K562 (cell line): ENCODE data around the gene KIF9. TPM values are rescaled to one million over a fixed set of nuclear protein-coding genes. Genes with fewer than 3 reads are reported as not detected.

Experiments used
- ATAC-seq: fragments of 200-7000 bp; cut with Tn5 transposase; 3 replicates; pipeline ENCODE4 v1.9.1; 2020; ENCODE audit warnings: moderate library complexity
- BruUV-seq: library from RNA; stranded (reverse); fragments of 400-500 nt; replicated peaks from 2 replicates; lab custom pipeline; 2021; lab: Mats Ljungman, UMichigan
- CTCF ChIA-PET: fragments of 300-600 bp; formaldehyde crosslinking; extraction: SDS; loops from one replicate; lab custom pipeline; 2021; ENCODE audit warnings: low intra/inter-chr PET ratio; lab: Yijun Ruan, JAX
- POLR2A ChIA-PET: fragments of 300-600, 350-650 bp; sonication (Branson Sonifier 250); formaldehyde crosslinking; extraction: SDS; loops from one replicate; lab custom pipeline; 2021; ENCODE audit warnings: antibody characterized with exemption, inconsistent platforms; lab: Yijun Ruan, JAX
- DNase-seq, 4 experiments: peaks; one replicate each; pipeline versions ENCODE4 v3.0.0 to v3.0.0-alpha.2; 2011 to 2018; ENCODE audit warnings: low spot score in 3 of 4, mixed read lengths in 3 of 4; ENCODE audit errors: extremely low read depth in 1 of 4
- FAIRE-seq: peaks from 2 replicates; lab custom pipeline; 2011; peaks lifted over from hg19 to GRCh38; lab: Jason Lieb, UNC
- H2AFZ ChIP-seq: 2 replicates; pipeline ENCODE4 v1.6.0; 2011; ENCODE audit warnings: low read depth, low read length, control low read depth, inconsistent platforms
- H3K27ac ChIP-seq: fragments of 200-600 bp; 3 replicates; pipeline ENCODE4 v1.8.0; 2011; ENCODE audit warnings: low read depth, mild to moderate bottlenecking, control low read depth, inconsistent platforms, low read length, moderate library complexity, mixed read lengths; ENCODE audit errors: extremely low read depth
- H3K27me3 ChIP-seq, 2 experiments: fragments of 300-600 bp in 1 of 2; 2 replicates in 1 of 2; 3 replicates in 1 of 2; pipeline versions ENCODE4 v1.6.0 to v1.8.0; 2011; ENCODE audit warnings: inconsistent platforms in 2 of 2, low read length in 2 of 2, mild to moderate bottlenecking in 1 of 2, mixed read lengths in 1 of 2, moderate library complexity in 1 of 2; ENCODE audit not compliant: control insufficient read depth in 2 of 2, insufficient read depth in 2 of 2
- H3K36me3 ChIP-seq: fragments of 300-600 bp; 3 replicates; pipeline ENCODE4 v1.8.0; 2011; ENCODE audit warnings: mild to moderate bottlenecking, low read length, inconsistent platforms; ENCODE audit not compliant: control insufficient read depth, insufficient read depth
- H3K4me1 ChIP-seq, 2 experiments: fragments of 200-600 bp in 1 of 2; replicated peaks in 1 of 2; 2 replicates in 1 of 2; 3 replicates in 1 of 2; pipeline versions ENCODE4 v1.5.1 to v1.8.0; 2011; ENCODE audit warnings: inconsistent platforms in 2 of 2, low read length in 2 of 2, mild to moderate bottlenecking in 1 of 2, mixed read lengths in 1 of 2, moderate library complexity in 1 of 2; ENCODE audit not compliant: control insufficient read depth in 2 of 2, insufficient read depth in 2 of 2
- H3K4me2 ChIP-seq: 2 replicates; pipeline ENCODE4 v1.6.1; 2011; ENCODE audit warnings: low read length, control low read depth, inconsistent platforms, mixed read lengths; ENCODE audit not compliant: insufficient read depth
- H3K4me3 ChIP-seq: fragments of 200-600 bp; sonication (generic), shearing (Covaris generic); 2 replicates; pipeline ENCODE4 v1.5.1; 2016; ENCODE audit warnings: control low read depth, inconsistent platforms
- H3K79me2 ChIP-seq: fragments of 200-600 bp; 3 replicates; pipeline ENCODE4 v1.8.0; 2011; ENCODE audit warnings: low read length, inconsistent platforms; ENCODE audit not compliant: control insufficient read depth, insufficient read depth
- H3K9ac ChIP-seq, 2 experiments: 2 replicates each; pipeline versions ENCODE4 v1.6.0 to v1.6.1; 2011; ENCODE audit warnings: low read depth in 2 of 2, low read length in 2 of 2, control low read depth in 1 of 2, inconsistent platforms in 1 of 2, mild to moderate bottlenecking in 1 of 2, mixed read lengths in 1 of 2; ENCODE audit not compliant: insufficient read depth in 1 of 2
- H3K9me1 ChIP-seq: one replicate; pipeline ENCODE4 v1.6.0; 2011; ENCODE audit warnings: inconsistent platforms, mild to moderate bottlenecking, low read length, moderate library complexity; ENCODE audit not compliant: control insufficient read depth, insufficient read depth
- H3K9me3 ChIP-seq: replicated peaks from 2 replicates; pipeline ENCODE4 v1.5.1; 2011; ENCODE audit warnings: low read depth, low read length, inconsistent platforms; ENCODE audit not compliant: control insufficient read depth, insufficient read depth
- H4K20me1 ChIP-seq: replicated peaks from 2 replicates; pipeline ENCODE4 v1.6.1; 2011; ENCODE audit warnings: low read length, inconsistent platforms, mixed read lengths; ENCODE audit not compliant: control insufficient read depth, insufficient read depth
- CBX3 ChIP-seq, 2 experiments: IDR thresholded peaks; 1 replicate in 1 of 2; 2 replicates in 1 of 2; pipeline ENCODE4 v1.6.1; 2012; ENCODE audit warnings: inconsistent platforms in 2 of 2, low read length in 2 of 2, borderline replicate concordance in 1 of 2, control low read depth in 1 of 2
- CBX8 ChIP-seq: fragments of 200-600 bp; sonication (generic); IDR thresholded peaks from 2 replicates; pipeline ENCODE4 v1.6.1; 2012; ENCODE audit warnings: borderline replicate concordance, mixed run types, low read depth, mild to moderate bottlenecking, moderate library complexity, mixed read lengths, low read length, control low read depth, inconsistent platforms; ENCODE audit not compliant: poor library complexity, severe bottlenecking; ENCODE audit errors: extremely low read depth
- EHMT2 ChIP-seq: fragments of 450-650 bp; IDR thresholded peaks from 2 replicates; pipeline ENCODE4 v1.6.1; 2018; ENCODE audit warnings: antibody characterized with exemption
- ETS2 ChIP-seq: IDR thresholded peaks from 2 replicates; pipeline ENCODE4 v1.6.1; 2016; ENCODE audit warnings: borderline replicate concordance, missing genetic modification characterization, mild to moderate bottlenecking, moderate library complexity, missing compliant biosample characterization; ENCODE audit not compliant: poor library complexity, severe bottlenecking
- FUS ChIP-seq: fragments of 200-400 bp; formaldehyde crosslinking; optimal IDR thresholded peaks from 2 replicates; pipeline ENCODE3; 2017; ENCODE audit warnings: low read depth, low read length
- NR2C1 ChIP-seq, 2 experiments: fragments of 450-650 bp; IDR thresholded peaks; 2 replicates each; pipeline ENCODE4 v1.6.1; 2017; ENCODE audit warnings: mild to moderate bottlenecking in 2 of 2, antibody characterized with exemption in 1 of 2, inconsistent platforms in 1 of 2, missing compliant biosample characterization in 1 of 2, missing genetic modification characterization in 1 of 2
- NR2C2 ChIP-seq, 2 experiments: fragments of 200-800 bp in 1 of 2; sonication (Bioruptor generic) in 1 of 2; sonication (generic) in 1 of 2; formaldehyde crosslinking in 1 of 2; IDR thresholded peaks; 2 replicates each; pipeline versions ENCODE4 v1.6.1 to v1.8.0; 2016 to 2022; ENCODE audit warnings: mild to moderate bottlenecking in 1 of 2, missing compliant biosample characterization in 1 of 2, missing genetic modification characterization in 1 of 2, missing genetic modification reagents in 1 of 2
- SIN3B ChIP-seq: fragments of 450-650 bp; IDR thresholded peaks from 2 replicates; pipeline ENCODE4 v1.6.1; 2017; ENCODE audit warnings: low read depth, mild to moderate bottlenecking, moderate library complexity
- SPI1 ChIP-seq: IDR thresholded peaks from 2 replicates; pipeline ENCODE4 v1.6.1; 2011; ENCODE audit warnings: low read depth, low read length, control low read depth, borderline replicate concordance
- YY1 ChIP-seq, 3 experiments: IDR thresholded peaks; 2 replicates each; pipeline ENCODE4 v1.6.1; 2011; ENCODE audit warnings: low read length in 2 of 3, mild to moderate bottlenecking in 2 of 3, moderate library complexity in 2 of 3, borderline replicate concordance in 1 of 3, control low read depth in 1 of 3, low read depth in 1 of 3; ENCODE audit not compliant: insufficient read depth in 3 of 3, insufficient replicate concordance in 2 of 3, control insufficient read depth in 1 of 3, insufficient read length in 1 of 3; ENCODE audit errors: extremely low read depth in 1 of 3
- ZNF717 ChIP-seq: fragments of 250-450 bp; sonication (Bioruptor Pico); IDR thresholded peaks from 2 replicates; pipeline ENCODE4 v1.5.0; 2021
- ZNF785 ChIP-seq: fragments of 250-450 bp; sonication (Bioruptor Pico); IDR thresholded peaks from 2 replicates; pipeline ENCODE4 v1.4.0; 2020; ENCODE audit warnings: mild to moderate bottlenecking
- WGBS: fragments of 100-300 bp; shearing (Covaris generic); methylation state at CpG from one replicate; pipeline ENCODE4 v1.1.6; 2016; ENCODE audit warnings: low coverage, mixed read lengths; ENCODE audit not compliant: insufficient coverage; ENCODE audit errors: missing lambda C conversion rate; 5-methylcytosine and 5-hydroxymethylcytosine counted together
- in situ Hi-C: fragments of 300-500 bp; cut with MboI; formaldehyde crosslinking; loops from 4 replicates; pipeline ENCODE4 v1.15.0; 2018; ENCODE audit warnings: inconsistent platforms, mixed read lengths
- intact Hi-C: fragments of 100-400 bp; cut with micrococcal nuclease; formaldehyde crosslinking; loops from 2 replicates; pipeline ENCODE4 v1.14.2; 2022
- polyA plus RNA-seq, 8 experiments: library from polyadenylated mRNA; depleted of rRNA in 4 of 8; stranded (reverse) in 5 of 8; unstranded in 3 of 8; fragments of >200 nt; fragmentation: Nextera tagmentation in 2 of 8; fragmentation: Illumina TruSeq in 1 of 8; extraction: Ambion mirVana in 2 of 8; extraction: Trizol in 1 of 8; gene quantifications; 2 replicates each; pipeline versions ENCODE4 v1.2.1 to v1.2.3, GENCODE V29; 2011 to 2014; ENCODE audit warnings: inconsistent platforms in 1 of 8, missing spikeins in 1 of 8
- total RNA-seq, 7 experiments: library from RNA; depleted of rRNA in 6 of 7; stranded (reverse); fragments of >200 nt in 6 of 7; fragmentation: Illumina TruSeq in 2 of 7; extraction: Trizol in 2 of 7; gene quantifications; 2 replicates each; pipeline versions ENCODE4 v1.2.1 to v1.2.3, GENCODE V29; 2011 to 2021; ENCODE audit warnings: low replicate concordance in 1 of 7

The KIF9 gene
- total and polyA plus RNA-seq, 9 of the 15 experiments (the other 6 are each of a cell fraction or from before 2014, with no cell fraction given) = 16.9 to 56.9 (median 25.0) TPM

- FAIRE-seq (peak; percentile 51), ATAC-seq (no peak; the same call in 2 of the 3 replicates), DNase-seq (peak in 1 of 4 experiments; percentile 30)
- intact Hi-C loops (no loop called here), in situ Hi-C loops (no loop called here)
- H3K4me1 ChIP-seq = peaks cover 0 to 4% of the 10 kb centered on the region in 2 experiments; a peak in 3 of 5 replicates
- H3K27ac ChIP-seq = no peak overlapping the region
- no TSS peak for BruUV-seq
- H3K36me3 ChIP-seq = no peaks in the 10 kb centered on the region
- H3K9ac ChIP-seq = no peak overlapping the region
- peaks cover 0 to 8% of the 10 kb centered on the region in 2 experiments; a peak in 2 of 5 replicates for H3K27me3 ChIP-seq
- no peaks in the 10 kb centered on the region for H4K20me1 ChIP-seq
- 59% methylated on average over 2 of the region's 2 CpGs for WGBS
- no peak overlapping the region for H3K4me2 ChIP-seq
- no peaks in the 10 kb centered on the region for H3K9me1 ChIP-seq
- no peaks in the 10 kb centered on the region for H3K79me2 ChIP-seq
- POLR2A ChIA-PET = interaction anchor here (0.6 to 1.1 kb wide), 4 partner anchors 10 to 139 kb away, joined by 3 to 4 read pairs (median 3); no protein-coding TSS in a partner anchor
- no peaks in the 10 kb centered on the region for H3K9me3 ChIP-seq
- no peak overlapping the region for H3K4me3 ChIP-seq
- CTCF ChIA-PET = no interaction called here
- H2AFZ ChIP-seq = peak overlapping the region; percentile 74
- TF ChIP-seq ETS2 (tag) (no peak), FUS (no peak), ZNF785 (CRISPR knock-in tag) (no peak), NR2C1 (IDR thresholded peaks at IDR 0.05) (peak; percentile 85), NR2C1 (tag; IDR thresholded peaks at IDR 0.05) (peak; percentile 95), CBX3 (IDR thresholded peaks at IDR 0.05; ENCODE audit: borderline replicate concordance in 1 of 2, low read length in 2 of 2) (0 out of 3 replicates have a peak, but pooled peaks of 1 of the 2 experiments have one; percentile 19), ZNF717 (CRISPR knock-in tag) (no peak), CBX8 (no peak), NR2C2 (CRISPR knock-in tag; IDR thresholded peaks at IDR 0.05) (no peak), NR2C2 (tag; IDR thresholded peaks at IDR 0.05) (peak; percentile 74), EHMT2 (peak; percentile 84; the same call in 1 of the 2 replicates), SPI1 (peak; percentile 69; the same call in 1 of the 2 replicates), YY1 (IDR thresholded peaks at IDR 0.05; ENCODE audit: borderline replicate concordance in 1 of 3, control insufficient read depth in 1 of 3, extremely low read depth in 1 of 3, insufficient read depth in 3 of 3, insufficient read length in 1 of 3, insufficient replicate concordance in 2 of 3, low read depth in 1 of 3, low read length in 2 of 3) (peak in 1 of 3 experiments; percentile 61), SIN3B (no peak)
These were observed 37.3 kb downstream of the KIF9 start for GRCh38 chr3:47245271-47245670.
